ENCODE measurements around the gene KIAA0753. TPM values are rescaled to one million over a fixed set of nuclear protein-coding genes. Genes with fewer than 3 reads are reported as not detected.

KIAA0753 gene
- total and polyA plus RNA-seq, 9 of the 15 experiments (the other 6 are each of a cell fraction or from before 2014, with no cell fraction given), result 2.0 to 9.0 (median 6.9) TPM

GRCh38 chr17:6668727-6669425 lies 28.4 kb upstream of the KIAA0753 start:
- H3K79me2 ChIP-seq (ENCODE audit: control insufficient read depth, insufficient read depth, low read length), result no peaks in the 10 kb centered on the region
- BruUV-seq (replicated peaks), result no TSS peak
- ChIA-PET POLR2A (interaction anchor here (0.7 kb wide), 1 partner anchor 132 kb away, joined by 3 read pairs; no protein-coding TSS in a partner anchor), CTCF (ENCODE audit: low intra/inter-chr PET ratio) (no interaction called here)
- DNase-seq (ENCODE audit: extremely low read depth in 1 of 4, low spot score in 3 of 4) (no peak), FAIRE-seq (no peak), ATAC-seq (no peak)
- TF ChIP-seq NFIC (IDR thresholded peaks at IDR 0.05) (peak; percentile 80), PHB2 (IDR thresholded peaks at IDR 0.05; ENCODE audit: low read depth) (no peak)
- no peak overlapping the region for H3K27ac ChIP-seq (ENCODE audit: extremely low read depth, low read depth, low read length)
- 4% methylated on average over 11 of the region's 14 CpGs for WGBS (ENCODE audit: insufficient coverage, low coverage, missing lambda C conversion rate)
- no peak overlapping the region for H2AFZ ChIP-seq (ENCODE audit: low read depth, low read length)
- intact Hi-C loops (cut with micrococcal nuclease) (loop anchor here (5.0 kb wide), 2 partner anchors 173 to 343 kb away; partner anchors contain the start of gene RNASEK), in situ Hi-C loops (cut with MboI) (loop anchor here (5.0 kb wide), 1 partner anchor 338 kb away; no protein-coding TSS in a partner anchor)
- no peaks in the 10 kb centered on the region for H3K9me3 ChIP-seq (replicated peaks; ENCODE audit: control insufficient read depth, insufficient read depth, low read depth, low read length)
- no peaks in the 10 kb centered on the region for H3K9me1 ChIP-seq (ENCODE audit: control insufficient read depth, insufficient read depth, low read length)
- H4K20me1 ChIP-seq (replicated peaks; ENCODE audit: control insufficient read depth, insufficient read depth, low read length), result no peaks in the 10 kb centered on the region
- H3K36me3 ChIP-seq (ENCODE audit: control insufficient read depth, insufficient read depth, low read length), result no peaks in the 10 kb centered on the region
- H3K9ac ChIP-seq (ENCODE audit: insufficient read depth in 1 of 2, low read depth in 2 of 2, low read length in 2 of 2), result no peak overlapping the region
- H3K4me3 ChIP-seq, result no peak overlapping the region
- H3K27me3 ChIP-seq (ENCODE audit: control insufficient read depth in 2 of 2, insufficient read depth in 2 of 2, low read length in 2 of 2), result peaks cover 6 to 39% of the 10 kb centered on the region in 2 experiments; a peak in 4 of 5 replicates
- no peak overlapping the region for H3K4me2 ChIP-seq (ENCODE audit: insufficient read depth, low read length)
- no peaks in the 10 kb centered on the region; a peak in 1 of 5 replicates for H3K4me1 ChIP-seq (replicated peaks in 1 of 2; ENCODE audit: control insufficient read depth in 2 of 2, insufficient read depth in 2 of 2, low read length in 2 of 2)

GRCh38 chr17:6668219-6668618 lies 27.7 kb upstream of the KIAA0753 start:
- Histone ChIP-seq H3K9me3 (replicated peaks; ENCODE audit: control insufficient read depth, insufficient read depth, low read depth, low read length) (no peaks in the 10 kb centered on the region), H2AFZ (ENCODE audit: low read depth, low read length) (no peak overlapping the region), H3K9ac (ENCODE audit: insufficient read depth in 1 of 2, low read depth in 2 of 2, low read length in 2 of 2) (no peak overlapping the region), H3K4me1 (replicated peaks in 1 of 2; ENCODE audit: control insufficient read depth in 2 of 2, insufficient read depth in 2 of 2, low read length in 2 of 2) (no peaks in the 10 kb centered on the region; a peak in 1 of 5 replicates), H3K36me3 (ENCODE audit: control insufficient read depth, insufficient read depth, low read length) (no peaks in the 10 kb centered on the region), H3K79me2 (ENCODE audit: control insufficient read depth, insufficient read depth, low read length) (no peaks in the 10 kb centered on the region), H3K9me1 (ENCODE audit: control insufficient read depth, insufficient read depth, low read length) (no peaks in the 10 kb centered on the region), H4K20me1 (replicated peaks; ENCODE audit: control insufficient read depth, insufficient read depth, low read length) (no peaks in the 10 kb centered on the region), H3K4me3 (no peak overlapping the region), H3K27me3 (ENCODE audit: control insufficient read depth in 2 of 2, insufficient read depth in 2 of 2, low read length in 2 of 2) (peaks cover 6 to 39% of the 10 kb centered on the region in 2 experiments; a peak in 4 of 5 replicates), H3K27ac (ENCODE audit: extremely low read depth, low read depth, low read length) (no peak overlapping the region), H3K4me2 (ENCODE audit: insufficient read depth, low read length) (no peak overlapping the region)
- ChIA-PET CTCF (ENCODE audit: low intra/inter-chr PET ratio) (no interaction called here), POLR2A (no interaction called here)
- DNase-seq (ENCODE audit: extremely low read depth in 1 of 4, low spot score in 3 of 4) (no peak), FAIRE-seq (no peak), ATAC-seq (no peak)
- no TSS peak for BruUV-seq (replicated peaks)
- intact Hi-C loops (cut with micrococcal nuclease), result loop anchor here (5.0 kb wide), 2 partner anchors 174 to 344 kb away; partner anchors contain the start of gene RNASEK
- in situ Hi-C loops (cut with MboI), result loop anchor here (5.0 kb wide), 1 partner anchor 339 kb away; no protein-coding TSS in a partner anchor
- WGBS (ENCODE audit: insufficient coverage, low coverage, missing lambda C conversion rate), result 31% methylated on average over 15 of the region's 17 CpGs
- TF ChIP-seq ZSCAN29 (IDR thresholded peaks at IDR 0.05) (no peak), ZNF79 (CRISPR knock-in tag; IDR thresholded peaks at IDR 0.05; ENCODE audit: low read depth) (no peak), TSHZ1 (CRISPR knock-in tag; IDR thresholded peaks at IDR 0.05) (no peak), ZNF384 (IDR thresholded peaks at IDR 0.05; ENCODE audit: low read depth, low read length) (no peak), TCF7 (IDR thresholded peaks at IDR 0.05; ENCODE audit: borderline replicate concordance) (no peak), TCFL5 (CRISPR knock-in tag; conservative IDR thresholded peaks at IDR 0.05) (no peak), ZBTB34 (CRISPR knock-in tag; IDR thresholded peaks at IDR 0.05) (no peak)

Measured in K562 (cell line).